HepG2 (cell line): ENCODE data around the gene CCDC121. TPM values are rescaled to one million over a fixed set of nuclear protein-coding genes. Genes with fewer than 3 reads are reported as not detected.
A peak's percentile ranks its signal among the peaks of the same experiment; 100 is the strongest.

Experiments
- HHEX ChIP-seq: IDR thresholded peaks from 2 replicates; pipeline ENCODE4 v1.6.1; 2016; ENCODE audit warnings: control low read depth
- KDM2A ChIP-seq: sonication (generic); formaldehyde crosslinking; IDR thresholded peaks from 2 replicates; pipeline ENCODE4 v1.4.0; 2020; ENCODE audit warnings: low read depth, missing genetic modification reagents, borderline replicate concordance
- MAF1 ChIP-seq: sonication (generic); formaldehyde crosslinking; IDR thresholded peaks from 2 replicates; pipeline ENCODE4 v1.5.0; 2020; ENCODE audit warnings: missing genetic modification reagents, borderline replicate concordance
- MYC ChIP-seq: sonication (generic); formaldehyde crosslinking; IDR thresholded peaks from 2 replicates; pipeline ENCODE4 v1.9.0; 2021; ENCODE audit warnings: missing genetic modification reagents, borderline replicate concordance
- NCOR1 ChIP-seq: fragments of 200-600 bp; sonication (generic); IDR thresholded peaks from 2 replicates; pipeline ENCODE4 v1.7.0; 2017; ENCODE audit warnings: antibody characterized with exemption, low read length, borderline replicate concordance
- PAX8 ChIP-seq: sonication (generic); formaldehyde crosslinking; IDR thresholded peaks from 2 replicates; pipeline ENCODE4 v1.8.0; 2022; ENCODE audit warnings: mild to moderate bottlenecking, missing genetic modification reagents, borderline replicate concordance
- PCBP1 ChIP-seq: fragments of 200-400 bp; formaldehyde crosslinking; IDR thresholded peaks from 2 replicates; pipeline ENCODE4 v1.6.1; 2017; ENCODE audit warnings: mild to moderate bottlenecking, low read depth, low read length, borderline replicate concordance
- RBAK ChIP-seq: sonication (generic); formaldehyde crosslinking; IDR thresholded peaks from 2 replicates; pipeline ENCODE4 v1.5.1; 2020; ENCODE audit warnings: mild to moderate bottlenecking, missing genetic modification reagents
- SIN3A ChIP-seq: IDR thresholded peaks from 2 replicates; pipeline ENCODE4 v1.6.1; 2011; ENCODE audit warnings: low read depth, mild to moderate bottlenecking, control low read depth, low read length, borderline replicate concordance
- SMC3 ChIP-seq: IDR thresholded peaks from 2 replicates; pipeline ENCODE4 v1.6.1; 2011; ENCODE audit warnings: low read length, improper control_type of control experiment
- SYNCRIP ChIP-seq: fragments of 200-400 bp; formaldehyde crosslinking; IDR thresholded peaks from 2 replicates; pipeline ENCODE4 v1.6.1; 2018; ENCODE audit warnings: mild to moderate bottlenecking, low read depth, low read length; ENCODE audit not compliant: insufficient read depth
- ZNF235 ChIP-seq: sonication (generic); formaldehyde crosslinking; IDR thresholded peaks from 2 replicates; pipeline ENCODE4 v1.8.1; 2023; ENCODE audit warnings: mild to moderate bottlenecking, missing genetic modification reagents, borderline replicate concordance
- ZNF251 ChIP-seq: sonication (generic); formaldehyde crosslinking; IDR thresholded peaks from 2 replicates; pipeline ENCODE4 v1.9.0; 2021; ENCODE audit warnings: mild to moderate bottlenecking, missing genetic modification reagents
- ZNF337 ChIP-seq: sonication (generic); formaldehyde crosslinking; IDR thresholded peaks from 2 replicates; pipeline ENCODE4 v1.5.1; 2020; ENCODE audit warnings: missing genetic modification reagents, low read depth, mild to moderate bottlenecking, borderline replicate concordance
- ZNF878 ChIP-seq: sonication (generic); formaldehyde crosslinking; IDR thresholded peaks from 2 replicates; pipeline ENCODE4 v1.8.1; 2023; ENCODE audit warnings: mild to moderate bottlenecking, missing genetic modification reagents, moderate library complexity
- polyA plus RNA-seq, 8 experiments: library from polyadenylated mRNA; depleted of rRNA in 3 of 8; stranded (reverse) in 7 of 8; unstranded in 1 of 8; fragments of >200 nt; fragmentation: Illumina TruSeq in 4 of 8; extraction: Trizol in 4 of 8; gene quantifications; 2 replicates each; pipeline versions ENCODE4 v1.2.1 to v1.2.3, GENCODE V29; 2011 to 2016; ENCODE audit warnings: low read depth in 4 of 8, missing spikeins in 1 of 8, mixed read lengths in 1 of 8; ENCODE audit not compliant: insufficient read depth in 1 of 8
- total RNA-seq, 5 experiments: library from RNA; depleted of rRNA; stranded (reverse); fragments of >200 nt; fragmentation: Illumina TruSeq; extraction: Trizol; gene quantifications; 2 replicates each; pipeline ENCODE4 v1.2.3, GENCODE V29; 2016; ENCODE audit warnings: low read depth in 1 of 5
- TF ChIP-seq, protein P1 (sequence below): sonication (generic); formaldehyde crosslinking; IDR thresholded peaks from 2 replicates; pipeline ENCODE4 v1.8.0; 2022; ENCODE audit warnings: missing genetic modification reagents, mild to moderate bottlenecking, inconsistent platforms, borderline replicate concordance
- TF ChIP-seq, protein P2 (sequence below): sonication (generic); formaldehyde crosslinking; IDR thresholded peaks from 2 replicates; pipeline ENCODE4 v1.4.0; 2020; ENCODE audit warnings: low read depth, mild to moderate bottlenecking, missing genetic modification reagents
- TF ChIP-seq, protein P3 (sequence below): sonication (generic); formaldehyde crosslinking; IDR thresholded peaks from 2 replicates; pipeline ENCODE4 v1.4.0; 2020; ENCODE audit warnings: missing genetic modification reagents
- TF ChIP-seq, protein P4 (sequence below): sonication (generic); formaldehyde crosslinking; IDR thresholded peaks from 2 replicates; pipeline ENCODE4 v1.4.0; 2020; ENCODE audit warnings: missing genetic modification reagents, mild to moderate bottlenecking, borderline replicate concordance
- TF ChIP-seq, protein P5 (sequence below): fragments of 450-650 bp; IDR thresholded peaks from 2 replicates; pipeline ENCODE4 v1.6.1; 2016

CCDC121 gene
- total and polyA plus RNA-seq, 2 of the 13 experiments (the other 11 are each of a cell fraction or from before 2014, with no cell fraction given) = 1.9 to 3.0 TPM

DNA sequence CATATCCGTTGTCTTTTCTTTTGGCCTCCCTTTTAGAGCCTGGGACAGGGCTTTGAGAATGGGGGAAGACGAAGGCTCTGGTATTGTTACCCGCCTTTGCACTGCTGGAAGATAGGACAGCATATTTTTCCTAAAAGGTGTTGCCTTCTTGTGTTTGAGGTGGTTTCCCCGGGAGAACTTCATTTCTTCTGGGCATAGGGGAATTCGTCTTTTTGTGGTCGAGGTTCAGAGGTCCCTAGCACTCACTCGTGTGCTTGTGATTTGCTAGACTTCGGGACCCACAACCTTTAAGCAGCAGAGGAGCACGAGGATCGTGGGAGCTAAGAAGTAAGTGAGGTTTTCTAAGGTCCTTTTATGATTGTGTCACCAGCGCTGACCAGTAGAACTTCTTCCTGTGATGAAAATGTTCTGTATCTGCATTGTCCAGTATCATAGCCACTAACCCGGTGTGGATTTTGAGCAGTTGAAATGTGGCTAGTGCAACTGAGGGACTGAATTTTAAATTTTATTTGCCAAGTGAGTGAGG, 45.4 kb downstream of the CCDC121 start (continued):
- TF ChIP-seq, protein P1, sequence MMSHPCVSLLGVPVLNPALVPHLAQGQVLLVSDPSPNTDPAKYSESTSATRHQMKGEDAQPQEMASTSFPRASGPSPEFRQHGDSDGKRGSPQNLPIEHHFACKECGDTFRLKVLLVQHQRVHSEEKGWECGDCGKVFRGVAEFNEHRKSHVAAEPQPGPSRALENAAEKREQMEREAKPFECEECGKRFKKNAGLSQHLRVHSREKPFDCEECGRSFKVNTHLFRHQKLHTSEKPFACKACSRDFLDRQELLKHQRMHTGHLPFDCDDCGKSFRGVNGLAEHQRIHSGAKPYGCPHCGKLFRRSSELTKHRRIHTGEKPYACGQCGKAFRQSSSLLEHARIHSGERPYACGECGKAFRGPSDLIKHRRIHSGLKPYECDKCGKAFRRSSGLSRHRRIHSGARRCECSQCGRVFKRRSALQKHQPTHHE (CRISPR knock-in tag) = 0 out of 2 replicates have a peak, but pooled peaks have one; percentile 1
- TF ChIP-seq ZNF878 (CRISPR knock-in tag) (0 out of 2 replicates have a peak, but pooled peaks have one; percentile 17), PCBP1 (no peak), HHEX (CRISPR knock-in tag) (no peak), ZNF235 (CRISPR knock-in tag) (peak; percentile 2; the same call in 1 of the 2 replicates), ZNF337 (0 out of 2 replicates have a peak, but pooled peaks have one; percentile 12), MYC (CRISPR knock-in tag) (no peak), MAF1 (CRISPR knock-in tag) (no peak), SIN3A (0 out of 2 replicates have a peak, but pooled peaks have one; percentile 15), KDM2A (CRISPR knock-in tag) (no peak), PAX8 (CRISPR knock-in tag) (0 out of 2 replicates have a peak, but pooled peaks have one; percentile 14), SMC3 (0 out of 2 replicates have a peak, but pooled peaks have one; percentile 2), ZNF251 (0 out of 2 replicates have a peak, but pooled peaks have one; percentile 47), NCOR1 (no peak), SYNCRIP (no peak), RBAK (CRISPR knock-in tag) (no peak)
- TF ChIP-seq, protein P2, sequence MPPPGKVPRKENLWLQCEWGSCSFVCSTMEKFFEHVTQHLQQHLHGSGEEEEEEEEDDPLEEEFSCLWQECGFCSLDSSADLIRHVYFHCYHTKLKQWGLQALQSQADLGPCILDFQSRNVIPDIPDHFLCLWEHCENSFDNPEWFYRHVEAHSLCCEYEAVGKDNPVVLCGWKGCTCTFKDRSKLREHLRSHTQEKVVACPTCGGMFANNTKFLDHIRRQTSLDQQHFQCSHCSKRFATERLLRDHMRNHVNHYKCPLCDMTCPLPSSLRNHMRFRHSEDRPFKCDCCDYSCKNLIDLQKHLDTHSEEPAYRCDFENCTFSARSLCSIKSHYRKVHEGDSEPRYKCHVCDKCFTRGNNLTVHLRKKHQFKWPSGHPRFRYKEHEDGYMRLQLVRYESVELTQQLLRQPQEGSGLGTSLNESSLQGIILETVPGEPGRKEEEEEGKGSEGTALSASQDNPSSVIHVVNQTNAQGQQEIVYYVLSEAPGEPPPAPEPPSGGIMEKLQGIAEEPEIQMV = 0 out of 2 replicates have a peak, but pooled peaks have one; percentile 6
- TF ChIP-seq, protein P3, sequence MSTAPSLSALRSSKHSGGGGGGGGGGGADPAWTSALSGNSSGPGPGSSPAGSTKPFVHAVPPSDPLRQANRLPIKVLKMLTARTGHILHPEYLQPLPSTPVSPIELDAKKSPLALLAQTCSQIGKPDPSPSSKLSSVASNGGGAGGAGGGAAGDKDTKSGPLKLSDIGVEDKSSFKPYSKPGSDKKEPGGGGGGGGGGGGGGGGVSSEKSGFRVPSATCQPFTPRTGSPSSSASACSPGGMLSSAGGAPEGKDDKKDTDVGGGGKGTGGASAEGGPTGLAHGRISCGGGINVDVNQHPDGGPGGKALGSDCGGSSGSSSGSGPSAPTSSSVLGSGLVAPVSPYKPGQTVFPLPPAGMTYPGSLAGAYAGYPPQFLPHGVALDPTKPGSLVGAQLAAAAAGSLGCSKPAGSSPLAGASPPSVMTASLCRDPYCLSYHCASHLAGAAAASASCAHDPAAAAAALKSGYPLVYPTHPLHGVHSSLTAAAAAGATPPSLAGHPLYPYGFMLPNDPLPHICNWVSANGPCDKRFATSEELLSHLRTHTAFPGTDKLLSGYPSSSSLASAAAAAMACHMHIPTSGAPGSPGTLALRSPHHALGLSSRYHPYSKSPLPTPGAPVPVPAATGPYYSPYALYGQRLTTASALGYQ (CRISPR knock-in tag) = no peak
- TF ChIP-seq, protein P4, sequence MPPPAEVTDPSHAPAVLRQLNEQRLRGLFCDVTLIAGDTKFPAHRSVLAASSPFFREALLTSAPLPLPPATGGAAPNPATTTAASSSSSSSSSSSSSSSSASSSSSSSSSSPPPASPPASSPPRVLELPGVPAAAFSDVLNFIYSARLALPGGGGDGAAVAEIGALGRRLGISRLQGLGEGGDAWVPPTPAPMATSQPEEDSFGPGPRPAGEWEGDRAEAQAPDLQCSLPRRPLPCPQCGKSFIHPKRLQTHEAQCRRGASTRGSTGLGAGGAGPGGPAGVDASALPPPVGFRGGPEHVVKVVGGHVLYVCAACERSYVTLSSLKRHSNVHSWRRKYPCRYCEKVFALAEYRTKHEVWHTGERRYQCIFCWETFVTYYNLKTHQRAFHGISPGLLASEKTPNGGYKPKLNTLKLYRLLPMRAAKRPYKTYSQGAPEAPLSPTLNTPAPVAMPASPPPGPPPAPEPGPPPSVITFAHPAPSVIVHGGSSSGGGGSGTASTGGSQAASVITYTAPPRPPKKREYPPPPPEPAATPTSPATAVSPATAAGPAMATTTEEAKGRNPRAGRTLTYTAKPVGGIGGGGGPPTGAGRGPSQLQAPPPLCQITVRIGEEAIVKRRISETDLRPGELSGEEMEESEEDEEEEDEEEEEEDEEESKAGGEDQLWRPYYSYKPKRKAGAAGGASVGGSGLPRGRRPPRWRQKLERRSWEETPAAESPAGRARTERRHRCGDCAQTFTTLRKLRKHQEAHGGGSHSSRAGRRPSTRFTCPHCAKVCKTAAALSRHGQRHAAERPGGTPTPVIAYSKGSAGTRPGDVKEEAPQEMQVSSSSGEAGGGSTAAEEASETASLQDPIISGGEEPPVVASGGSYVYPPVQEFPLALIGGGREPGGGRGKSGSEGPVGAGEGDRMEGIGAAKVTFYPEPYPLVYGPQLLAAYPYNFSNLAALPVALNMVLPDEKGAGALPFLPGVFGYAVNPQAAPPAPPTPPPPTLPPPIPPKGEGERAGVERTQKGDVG = no peak
- TF ChIP-seq, protein P5, sequence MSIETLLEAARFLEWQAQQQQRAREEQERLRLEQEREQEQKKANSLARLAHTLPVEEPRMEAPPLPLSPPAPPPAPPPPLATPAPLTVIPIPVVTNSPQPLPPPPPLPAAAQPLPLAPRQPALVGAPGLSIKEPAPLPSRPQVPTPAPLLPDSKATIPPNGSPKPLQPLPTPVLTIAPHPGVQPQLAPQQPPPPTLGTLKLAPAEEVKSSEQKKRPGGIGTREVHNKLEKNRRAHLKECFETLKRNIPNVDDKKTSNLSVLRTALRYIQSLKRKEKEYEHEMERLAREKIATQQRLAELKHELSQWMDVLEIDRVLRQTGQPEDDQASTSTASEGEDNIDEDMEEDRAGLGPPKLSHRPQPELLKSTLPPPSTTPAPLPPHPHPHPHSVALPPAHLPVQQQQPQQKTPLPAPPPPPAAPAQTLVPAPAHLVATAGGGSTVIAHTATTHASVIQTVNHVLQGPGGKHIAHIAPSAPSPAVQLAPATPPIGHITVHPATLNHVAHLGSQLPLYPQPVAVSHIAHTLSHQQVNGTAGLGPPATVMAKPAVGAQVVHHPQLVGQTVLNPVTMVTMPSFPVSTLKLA = no peak
